WERI-Rb-1 (cell line): Measurements from ENCODE around the gene NCOA3.

Source experiments
- DNase-seq: peaks from one replicate; pipeline ENCODE4 v3.0.0-alpha.2; 2020
- H3K27ac ChIP-seq: fragments of 250-450 bp; sonication (Bioruptor Pico); 2 replicates; pipeline ENCODE4 v1.5.1; 2020; ENCODE audit warnings: mild to moderate bottlenecking, moderate library complexity
- H3K27me3 ChIP-seq: fragments of 250-450 bp; sonication (Bioruptor Pico); 2 replicates; pipeline ENCODE4 v1.5.1; 2021; ENCODE audit warnings: mild to moderate bottlenecking, low read depth, moderate library complexity; ENCODE audit not compliant: insufficient read depth, severe bottlenecking
- H3K36me3 ChIP-seq: fragments of 250-450 bp; sonication (Bioruptor Pico); 2 replicates; pipeline ENCODE4 v1.5.1; 2020; ENCODE audit warnings: mild to moderate bottlenecking, moderate library complexity
- H3K4me3 ChIP-seq: 2 replicates; pipeline ENCODE4 v1.5.1; 2011; ENCODE audit warnings: low read depth, mild to moderate bottlenecking, control low read depth, low read length
- H3K9me3 ChIP-seq: fragments of 250-450 bp; sonication (Bioruptor Pico); 2 replicates; pipeline ENCODE4 v1.5.1; 2021; ENCODE audit warnings: mild to moderate bottlenecking, moderate library complexity; ENCODE audit not compliant: severe bottlenecking
- TF ChIP-seq, protein P1 (sequence below): IDR thresholded peaks from 2 replicates; pipeline ENCODE4 v1.5.1; 2011; ENCODE audit warnings: low read depth, mild to moderate bottlenecking, control low read depth, inconsistent platforms, low read length

NCOA3 gene

DNA sequence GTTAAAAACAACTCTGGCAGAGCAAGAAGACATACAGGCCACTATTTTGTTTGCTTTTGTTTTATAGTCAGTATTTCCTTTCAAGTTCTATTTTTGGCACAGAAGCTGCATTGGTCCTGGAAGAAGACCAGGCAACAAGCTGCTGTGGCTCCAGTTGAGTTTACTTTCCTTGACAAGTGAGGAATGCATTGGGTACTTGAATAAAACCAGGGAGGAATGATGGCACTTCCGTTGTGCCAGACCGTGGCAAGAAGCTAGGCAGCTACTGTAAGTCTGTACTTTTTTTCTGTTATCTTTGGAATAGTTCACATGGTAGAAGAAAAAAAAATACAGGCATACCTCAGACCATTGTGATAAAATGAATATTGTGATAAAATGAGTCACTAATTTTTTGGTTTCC lies 66.3 kb downstream of the NCOA3 start:
- TF ChIP-seq, protein P1, sequence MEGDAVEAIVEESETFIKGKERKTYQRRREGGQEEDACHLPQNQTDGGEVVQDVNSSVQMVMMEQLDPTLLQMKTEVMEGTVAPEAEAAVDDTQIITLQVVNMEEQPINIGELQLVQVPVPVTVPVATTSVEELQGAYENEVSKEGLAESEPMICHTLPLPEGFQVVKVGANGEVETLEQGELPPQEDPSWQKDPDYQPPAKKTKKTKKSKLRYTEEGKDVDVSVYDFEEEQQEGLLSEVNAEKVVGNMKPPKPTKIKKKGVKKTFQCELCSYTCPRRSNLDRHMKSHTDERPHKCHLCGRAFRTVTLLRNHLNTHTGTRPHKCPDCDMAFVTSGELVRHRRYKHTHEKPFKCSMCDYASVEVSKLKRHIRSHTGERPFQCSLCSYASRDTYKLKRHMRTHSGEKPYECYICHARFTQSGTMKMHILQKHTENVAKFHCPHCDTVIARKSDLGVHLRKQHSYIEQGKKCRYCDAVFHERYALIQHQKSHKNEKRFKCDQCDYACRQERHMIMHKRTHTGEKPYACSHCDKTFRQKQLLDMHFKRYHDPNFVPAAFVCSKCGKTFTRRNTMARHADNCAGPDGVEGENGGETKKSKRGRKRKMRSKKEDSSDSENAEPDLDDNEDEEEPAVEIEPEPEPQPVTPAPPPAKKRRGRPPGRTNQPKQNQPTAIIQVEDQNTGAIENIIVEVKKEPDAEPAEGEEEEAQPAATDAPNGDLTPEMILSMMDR = no peak
- DNase-seq = no peak
- Histone ChIP-seq H3K4me3 (no peak overlapping the region), H3K27ac (no peak overlapping the region), H3K36me3 (no peaks in the 10 kb centered on the region), H3K9me3 (peaks cover 3% of the 10 kb centered on the region), H3K27me3 (no peaks in the 10 kb centered on the region)

DNA sequence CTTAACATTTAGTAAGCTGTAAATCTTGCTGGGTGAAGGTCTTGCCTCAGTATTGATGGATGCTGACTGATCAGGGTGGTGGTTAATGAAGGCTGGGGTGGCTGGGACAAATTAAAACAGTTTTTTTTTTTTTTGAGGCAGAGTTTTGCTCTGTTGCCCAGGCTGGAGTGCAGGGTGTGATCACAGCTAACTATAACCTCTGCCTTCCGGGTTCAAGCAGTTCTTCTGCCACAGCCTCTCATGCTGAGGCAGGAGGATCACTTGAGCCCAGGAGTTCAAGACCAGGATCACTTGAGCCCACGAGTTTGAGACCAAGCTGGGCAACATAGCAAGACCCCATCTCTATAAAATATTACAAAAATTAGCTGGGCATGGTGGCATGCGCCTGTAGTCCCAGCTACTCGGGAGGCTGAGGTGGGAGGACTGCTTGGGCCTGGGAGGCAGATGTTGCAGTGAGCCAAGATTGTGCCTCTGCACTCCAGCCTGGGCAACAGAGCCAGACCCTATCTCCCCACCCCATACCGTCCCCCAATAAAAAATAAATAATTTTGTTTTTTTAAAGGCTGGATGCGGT lies 67.2 kb downstream of the NCOA3 start:
- Histone ChIP-seq H3K27ac (no peak overlapping the region), H3K9me3 (peaks cover 3% of the 10 kb centered on the region), H3K4me3 (no peak overlapping the region), H3K27me3 (no peaks in the 10 kb centered on the region), H3K36me3 (no peaks in the 10 kb centered on the region)
- TF ChIP-seq, protein P1 = no peak
- no peak for DNase-seq

DNA sequence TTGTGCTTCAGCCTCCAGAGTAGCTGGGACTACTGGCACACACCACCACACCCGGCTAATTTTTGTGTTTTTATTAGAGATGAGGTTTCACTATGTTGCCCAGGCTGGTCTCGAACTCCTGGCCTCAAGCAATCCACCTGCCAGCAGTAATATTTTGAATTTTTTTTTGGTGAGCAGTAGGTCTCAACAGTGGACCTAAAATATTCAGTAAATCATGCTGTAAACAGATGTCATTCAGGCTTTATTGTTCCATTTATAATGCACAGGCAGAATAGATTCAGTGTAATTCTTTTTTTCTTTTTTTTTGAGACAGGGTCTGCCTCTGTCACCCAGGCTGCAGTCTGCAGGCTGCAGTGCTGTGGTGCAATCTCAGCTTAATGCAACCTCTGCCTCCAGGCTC lies 69.7 kb downstream of the NCOA3 start:
- Histone ChIP-seq H3K36me3 (no peaks in the 10 kb centered on the region), H3K4me3 (no peak overlapping the region), H3K9me3 (peaks cover 3% of the 10 kb centered on the region), H3K27ac (no peak overlapping the region), H3K27me3 (no peaks in the 10 kb centered on the region)
- TF ChIP-seq, protein P1 = no peak
- no peak for DNase-seq

DNA sequence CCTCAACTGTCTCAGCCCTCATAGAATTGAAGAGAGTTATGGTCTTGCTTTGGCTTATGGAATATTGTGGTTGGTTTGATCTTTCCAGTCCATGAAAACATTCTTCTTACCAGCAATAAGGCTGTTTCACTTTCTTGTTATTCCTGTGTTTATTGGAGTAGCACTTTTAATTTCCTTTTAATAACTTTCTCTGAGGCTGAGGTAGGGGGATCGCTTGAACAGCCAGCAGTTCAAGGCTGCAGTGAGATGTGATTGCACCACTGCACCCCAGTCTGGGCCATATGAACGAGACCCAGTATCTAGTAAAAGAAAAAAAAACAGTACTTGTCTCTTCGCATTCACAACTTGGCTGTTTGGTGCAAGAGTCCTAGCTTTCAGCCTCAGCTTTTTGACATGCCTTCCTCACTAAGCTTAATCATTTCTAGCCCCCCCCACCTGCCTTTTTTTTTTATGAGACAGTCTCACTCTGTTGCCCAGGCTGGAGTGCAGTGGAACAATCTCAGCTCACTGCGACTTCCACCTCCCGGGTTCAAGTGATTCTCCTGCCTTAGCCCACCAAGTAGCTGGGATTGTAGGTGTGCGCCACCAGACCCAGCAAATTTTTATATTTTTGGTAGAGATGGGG lies 70.5 kb downstream of the NCOA3 start:
- TF ChIP-seq, protein P1 = no peak
- H3K36me3 ChIP-seq = no peaks in the 10 kb centered on the region
- no peak overlapping the region for H3K27ac ChIP-seq
- H3K4me3 ChIP-seq = no peak overlapping the region
- no peaks in the 10 kb centered on the region for H3K27me3 ChIP-seq
- no peak for DNase-seq
- peaks cover 3% of the 10 kb centered on the region for H3K9me3 ChIP-seq

DNA sequence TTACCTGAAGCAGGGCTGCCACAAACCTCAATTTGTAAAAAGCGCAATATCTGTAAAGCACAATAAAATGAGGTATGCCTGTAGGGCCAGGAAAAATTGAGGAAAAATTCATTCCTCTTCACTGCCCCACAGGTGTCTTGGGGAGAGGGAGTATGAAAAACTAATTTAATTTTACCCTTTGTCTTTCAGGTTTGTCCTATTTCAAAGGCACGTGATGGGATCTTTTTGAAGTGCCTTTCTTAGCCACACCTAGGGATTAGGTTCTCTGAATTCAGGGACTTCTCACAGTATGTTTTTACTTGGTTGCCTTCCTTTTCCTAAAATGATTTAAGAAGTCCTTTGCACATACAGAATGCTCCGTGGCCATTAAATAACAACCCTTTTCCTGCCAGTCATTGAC lies 71.9 kb downstream of the NCOA3 start:
- DNase-seq = no peak
- no peaks in the 10 kb centered on the region for H3K36me3 ChIP-seq
- H3K9me3 ChIP-seq = peaks cover 3% of the 10 kb centered on the region
- TF ChIP-seq, protein P1 = no peak
- H3K27ac ChIP-seq = no peak overlapping the region
- H3K27me3 ChIP-seq = no peaks in the 10 kb centered on the region
- H3K4me3 ChIP-seq = no peak overlapping the region
